ENCODE measurements around the gene DRAM2. TPM values are rescaled to one million over a fixed set of nuclear protein-coding genes. Genes with fewer than 3 reads are reported as not detected.
"Not testable (repeated sequence)": the region's sequence is repeated elsewhere in the genome, so short reads cannot be mapped to it uniquely, and the experiment has no call there.

Gene DRAM2
- total RNA-seq, 4 donors from 2014 or later: 26.5 to 105 (median 51.7) TPM

GRCh38 chr1:111101854-111102642 is 37.8 kb downstream of the DRAM2 start:
- Histone ChIP-seq H3K27ac (no peak overlapping the region), H3K9me3 (no peaks in the 10 kb centered on the region), H3K4me1 (no peaks in the 10 kb centered on the region), H3K27me3 (no peaks in the 10 kb centered on the region), H3K36me3 (no peaks in the 10 kb centered on the region), H3K4me3 (replicated peaks in 1 of 3) (no peak overlapping the region)
- DNase-seq: no peak
- 87 to 93% methylated on average over 5 of the region's 5 CpGs for WGBS, 2 donors
- no peak for TF ChIP-seq CTCF (IDR thresholded peaks at IDR 0.05)
- TF ChIP-seq POLR2A (IDR thresholded peaks at IDR 0.05): no peak
- intact Hi-C loops (cut with DNase I): no loop called here

GRCh38 chr1:111099289-111099688 is 40.6 kb downstream of the DRAM2 start:
- H3K27me3 ChIP-seq: no peaks in the 10 kb centered on the region
- intact Hi-C loops (cut with DNase I): no loop called here
- no peaks in the 10 kb centered on the region for H3K36me3 ChIP-seq
- TF ChIP-seq POLR2A (IDR thresholded peaks at IDR 0.05) (no peak), CTCF (IDR thresholded peaks at IDR 0.05) (no peak)
- H3K4me3 ChIP-seq (replicated peaks in 1 of 3): no peak overlapping the region
- H3K27ac ChIP-seq: no peak overlapping the region
- 74 to 75% methylated on average over 1 of the region's 1 CpG for WGBS, 2 donors
- H3K4me1 ChIP-seq: no peaks in the 10 kb centered on the region
- no peak for DNase-seq
- no peaks in the 10 kb centered on the region for H3K9me3 ChIP-seq

- Histone ChIP-seq H3K9me3 (no peaks in the 10 kb centered on the region), H3K27me3 (no peaks in the 10 kb centered on the region), H3K4me1 (no peaks in the 10 kb centered on the region), H3K4me3 (replicated peaks in 1 of 3) (no peak overlapping the region), H3K27ac (no peak overlapping the region), H3K36me3 (no peaks in the 10 kb centered on the region)
- DNase-seq: no peak
- intact Hi-C loops (cut with DNase I): no loop called here
- TF ChIP-seq POLR2A (IDR thresholded peaks at IDR 0.05) (no peak), CTCF (IDR thresholded peaks at IDR 0.05) (no peak)
- WGBS, 2 donors: 82 to 87% methylated on average over 2 of the region's 2 CpGs
Observed at GRCh38 chr1:111097356-111098099, 42.4 kb downstream of the DRAM2 start.

- WGBS, 2 donors: 92 to 95% methylated on average over 3 of the region's 3 CpGs
- H3K27ac ChIP-seq; H3K4me3 ChIP-seq (replicated peaks in 1 of 3); DNase-seq; H3K36me3 ChIP-seq; H3K9me3 ChIP-seq; intact Hi-C loops (cut with DNase I); H3K27me3 ChIP-seq; H3K4me1 ChIP-seq: not testable (repeated sequence)
Observed at GRCh38 chr1:111095421-111095820, 44.5 kb downstream of the DRAM2 start.

- H3K27me3 ChIP-seq: no peaks in the 10 kb centered on the region
- intact Hi-C loops (cut with DNase I): no loop called here
- TF ChIP-seq CTCF (IDR thresholded peaks at IDR 0.05): no peak
- no peak for TF ChIP-seq POLR2A (IDR thresholded peaks at IDR 0.05)
Observed at GRCh38 chr1:111089638-111090037, 50.3 kb downstream of the DRAM2 start.

More at GRCh38 chr1:111089638-111090037, 50.3 kb downstream of the DRAM2 start:
- H3K4me1 ChIP-seq: no peaks in the 10 kb centered on the region
- H3K9me3 ChIP-seq: no peaks in the 10 kb centered on the region
- DNase-seq: no peak
- H3K27ac ChIP-seq: no peak overlapping the region
- H3K36me3 ChIP-seq: no peaks in the 10 kb centered on the region
- no peak overlapping the region for H3K4me3 ChIP-seq (replicated peaks in 1 of 3)
